Stimulated activated naive B cell treated with anti-CD40 and anti-IgM and Interleukin-4, amounts not matched to agents 10 μg/mL and 1 μg/mL and 100 μg/mL, for 72 hours (primary cell): ENCODE data around the gene C19orf44.
"Not testable (repeated sequence)": the region's sequence is repeated elsewhere in the genome, so short reads cannot be mapped to it uniquely, and the experiment has no call there.

ENCODE experiments used
- ATAC-seq, 2 donors: fragments of 150-1000 bp; cut with Tn5 transposase; replicated peaks; 2 replicates each; pipeline ENCODE4 v1.10.0; 2021; ENCODE audit warnings: moderate library complexity in 1 of 2
- DNase-seq: peaks from one replicate; pipeline ENCODE4 v3.0.0; 2021
- H3K27ac Mint-ChIP-seq: one replicate; pipeline ENCODE4 v1.8.0; 2022; ENCODE audit warnings: mild to moderate bottlenecking, mixed read lengths
- H3K27me3 Mint-ChIP-seq, 2 donors: one replicate each; pipeline ENCODE4 v1.8.0; 2022; ENCODE audit warnings: mixed read lengths in 2 of 2
- H3K36me3 Mint-ChIP-seq, 2 donors: one replicate each; pipeline ENCODE4 v1.8.0; 2022; ENCODE audit warnings: mixed read lengths in 2 of 2, mild to moderate bottlenecking in 1 of 2
- H3K4me1 Mint-ChIP-seq, 2 donors: one replicate each; pipeline ENCODE4 v1.8.0; 2022; ENCODE audit warnings: mixed read lengths in 2 of 2, mild to moderate bottlenecking in 1 of 2
- H3K4me3 Mint-ChIP-seq, 2 donors: one replicate each; pipeline ENCODE4 v1.8.0; 2022; ENCODE audit warnings: mild to moderate bottlenecking in 2 of 2, mixed read lengths in 2 of 2, moderate library complexity in 1 of 2
- H3K9me3 Mint-ChIP-seq, 2 donors: one replicate each; pipeline ENCODE4 v1.8.0; 2022; ENCODE audit warnings: mixed read lengths in 2 of 2, mild to moderate bottlenecking in 1 of 2

C19orf44 gene

DNA sequence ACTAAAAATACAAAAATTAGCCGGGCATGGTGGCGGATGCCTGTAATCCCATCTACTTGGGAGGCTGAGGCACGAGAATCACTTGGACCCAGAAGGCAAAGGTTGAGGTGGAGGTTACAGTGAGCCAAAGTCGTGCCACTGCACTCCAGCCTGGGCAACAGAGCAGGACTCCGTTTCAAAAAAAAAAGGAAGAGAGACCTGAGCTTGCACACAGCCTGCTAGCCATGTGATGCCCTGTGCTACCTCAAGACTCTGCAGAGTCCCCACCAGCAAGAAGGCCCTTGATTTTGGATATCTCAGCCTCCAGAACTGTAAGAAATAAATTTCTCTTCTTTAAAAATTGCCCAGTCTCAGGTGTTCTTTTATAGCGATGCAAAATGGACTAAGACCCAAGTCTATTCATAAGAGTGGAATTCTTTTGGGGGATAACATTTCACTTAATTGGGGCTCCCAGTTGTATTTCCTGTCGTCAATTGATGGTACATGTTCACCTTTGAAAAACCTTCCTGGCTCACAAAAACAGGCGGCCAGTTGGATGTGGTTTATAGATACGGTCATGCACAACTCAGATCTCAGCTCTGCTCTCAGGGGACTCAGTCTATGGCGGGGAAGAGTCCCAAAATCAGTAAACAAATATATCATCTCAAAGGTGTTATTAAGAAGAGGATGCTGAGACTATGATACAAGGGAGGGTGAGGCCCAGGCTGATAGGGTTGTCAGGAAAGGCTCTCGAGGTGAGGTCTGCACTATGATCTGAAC lies 48.5 kb downstream of the C19orf44 start:
- Mint-ChIP-seq H3K36me3 (peaks cover 19 to 23% of the 10 kb centered on the region in 2 donors), H3K4me1 (peaks cover 20 to 56% of the 10 kb centered on the region in 2 donors), H3K9me3 (no peaks in the 10 kb centered on the region), H3K27ac (peak overlapping the region; percentile 81), H3K4me3 (peak overlapping the region; percentile 9 to 60), H3K27me3 (no peaks in the 10 kb centered on the region)
- ATAC-seq (peak; percentile 31 to 36), DNase-seq (no peak)

DNA sequence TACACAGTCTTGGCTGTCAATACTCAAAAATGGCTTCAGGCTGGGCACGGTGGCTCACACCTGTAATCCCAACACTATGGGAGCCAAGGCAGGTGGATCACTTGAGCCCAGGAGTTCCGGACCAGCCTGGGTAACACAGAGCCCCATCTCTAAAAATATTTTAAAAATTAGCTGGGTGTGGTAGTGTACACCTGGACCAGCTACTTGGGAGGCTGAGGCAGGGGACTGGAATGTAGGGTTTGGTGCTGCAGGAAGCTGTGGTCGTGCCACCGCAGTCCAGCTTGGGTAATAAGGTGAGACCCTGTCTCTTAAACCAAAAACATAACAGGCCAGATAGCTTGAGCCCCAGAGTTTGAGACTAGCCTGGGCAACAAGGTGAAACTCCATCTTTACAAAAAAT lies 52.8 kb downstream of the C19orf44 start:
- ATAC-seq, result no peak
- H3K36me3 Mint-ChIP-seq, result peaks cover 28 to 29% of the 10 kb centered on the region in 2 donors

DNA sequence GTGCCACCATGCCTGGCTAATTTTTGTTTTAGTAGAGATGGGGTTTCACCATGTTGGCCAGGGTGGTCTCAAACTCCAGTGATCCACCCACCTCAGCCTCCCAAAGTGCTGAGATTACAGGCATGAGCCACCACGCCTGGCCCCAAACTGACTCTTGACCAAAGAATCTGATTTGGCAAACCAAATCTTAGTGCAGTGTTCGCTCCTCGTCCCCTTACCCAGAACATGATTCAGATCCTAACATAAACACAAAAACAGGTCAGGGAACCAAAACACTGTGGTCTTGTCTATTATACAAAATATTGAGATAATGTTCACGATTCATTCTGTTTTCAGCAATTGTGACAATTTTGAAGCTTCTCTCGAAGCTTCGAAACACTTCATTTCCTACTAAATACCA lies 55.7 kb downstream of the C19orf44 start:
- H3K4me3 Mint-ChIP-seq, DNase-seq, ATAC-seq, H3K27ac Mint-ChIP-seq, H3K27me3 Mint-ChIP-seq, H3K9me3 Mint-ChIP-seq: not testable (repeated sequence)
- H3K4me1 Mint-ChIP-seq, result peaks cover 4 to 15% of the 10 kb centered on the region in 2 donors
- H3K36me3 Mint-ChIP-seq, result peaks cover 42 to 46% of the 10 kb centered on the region in 2 donors

More for the DNA sequence above, 52.8 kb downstream of the C19orf44 start:
- peak overlapping the region; percentile 42 for H3K27ac Mint-ChIP-seq
- no peaks in the 10 kb centered on the region for H3K27me3 Mint-ChIP-seq
- no peak for DNase-seq
- no peak overlapping the region for H3K4me3 Mint-ChIP-seq
- H3K4me1 Mint-ChIP-seq, result peaks cover 14 to 34% of the 10 kb centered on the region in 2 donors
- H3K9me3 Mint-ChIP-seq, result no peaks in the 10 kb centered on the region

DNA sequence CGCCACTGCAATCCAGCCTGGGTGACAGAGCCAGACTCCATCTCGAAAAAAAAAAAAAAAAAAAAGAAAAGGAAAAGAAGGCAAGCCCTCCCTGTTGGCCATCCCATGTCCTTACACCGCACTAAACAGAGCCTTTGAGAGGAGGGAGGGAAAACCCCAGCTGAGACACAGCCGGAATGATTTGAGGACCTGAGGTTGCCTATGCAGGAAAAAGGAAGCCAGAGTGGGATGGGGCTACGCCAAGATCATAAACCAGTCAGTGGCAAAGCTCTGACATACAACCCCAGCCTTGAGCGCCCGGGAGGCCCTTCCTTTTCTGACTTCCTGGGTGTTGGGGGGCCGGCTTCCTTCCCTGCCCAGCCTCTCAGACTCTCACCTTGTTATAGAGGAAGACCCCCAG lies 58.6 kb downstream of the C19orf44 start:
- DNase-seq (no peak), ATAC-seq (no peak)
- Mint-ChIP-seq H3K36me3 (peaks cover 49 to 59% of the 10 kb centered on the region in 2 donors), H3K4me1 (peaks cover 4 to 10% of the 10 kb centered on the region in 2 donors), H3K9me3 (no peaks in the 10 kb centered on the region), H3K27me3 (no peaks in the 10 kb centered on the region), H3K4me3 (no peak overlapping the region), H3K27ac (peak overlapping the region; percentile 56)

DNA sequence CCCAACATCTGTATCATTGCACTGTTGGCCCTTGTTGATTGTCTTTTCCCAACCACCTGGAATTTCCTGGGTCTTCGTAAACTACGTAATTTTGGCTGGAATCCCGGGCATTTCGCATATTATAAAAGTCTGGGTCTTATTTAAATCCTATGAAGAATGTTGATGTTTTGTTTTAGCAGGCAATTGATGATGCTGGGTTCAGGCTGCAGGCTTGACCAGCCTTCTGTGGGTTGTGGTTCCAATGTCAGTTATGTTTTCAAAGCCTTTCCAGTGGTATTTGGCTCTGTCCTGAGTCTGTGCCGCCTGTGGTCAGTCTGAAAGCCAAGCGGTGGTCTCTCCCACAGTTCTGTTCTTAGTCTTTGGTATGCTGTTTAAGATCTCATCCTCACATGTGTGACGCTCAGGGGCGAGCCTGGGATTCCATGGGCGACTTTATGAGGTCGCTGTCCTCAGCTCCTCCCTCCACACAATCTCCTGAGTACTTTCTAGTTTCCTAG lies 63.6 kb downstream of the C19orf44 start:
- H3K4me1 Mint-ChIP-seq, result peaks cover 2 to 4% of the 10 kb centered on the region in 2 donors
- H3K4me3 Mint-ChIP-seq, result no peak overlapping the region
- ATAC-seq (no peak), DNase-seq (no peak)
- peaks cover 56 to 68% of the 10 kb centered on the region in 2 donors for H3K36me3 Mint-ChIP-seq
- no peaks in the 10 kb centered on the region for H3K27me3 Mint-ChIP-seq
- H3K9me3 Mint-ChIP-seq, result no peaks in the 10 kb centered on the region
- peak overlapping the region; percentile 33 for H3K27ac Mint-ChIP-seq

DNA sequence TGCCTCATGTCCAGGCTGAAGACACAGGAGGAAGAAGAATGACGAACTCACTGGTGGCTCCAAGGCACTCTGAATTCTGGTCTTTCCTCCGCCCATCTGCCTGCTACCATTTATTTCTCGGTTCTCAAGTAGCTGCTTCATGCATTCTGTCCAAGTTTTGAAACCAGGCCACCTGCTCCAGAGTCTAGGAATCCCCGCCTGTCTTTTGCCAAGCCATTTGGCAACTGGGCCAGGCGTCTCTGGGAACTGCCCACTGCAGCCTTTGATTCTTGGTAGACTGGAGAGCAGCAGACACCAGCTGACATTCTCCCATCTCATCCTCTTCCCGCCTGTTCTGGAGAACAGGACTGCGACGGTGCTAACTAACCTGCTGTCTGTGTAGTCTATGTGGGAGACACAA lies 65.2 kb downstream of the C19orf44 start:
- Mint-ChIP-seq H3K9me3 (no peaks in the 10 kb centered on the region), H3K27me3 (no peaks in the 10 kb centered on the region), H3K4me1 (peaks cover 3 to 5% of the 10 kb centered on the region in 2 donors), H3K4me3 (no peak overlapping the region), H3K36me3 (peaks cover 52 to 65% of the 10 kb centered on the region in 2 donors), H3K27ac (no peak overlapping the region)
- DNase-seq, result no peak
- no peak for ATAC-seq

DNA sequence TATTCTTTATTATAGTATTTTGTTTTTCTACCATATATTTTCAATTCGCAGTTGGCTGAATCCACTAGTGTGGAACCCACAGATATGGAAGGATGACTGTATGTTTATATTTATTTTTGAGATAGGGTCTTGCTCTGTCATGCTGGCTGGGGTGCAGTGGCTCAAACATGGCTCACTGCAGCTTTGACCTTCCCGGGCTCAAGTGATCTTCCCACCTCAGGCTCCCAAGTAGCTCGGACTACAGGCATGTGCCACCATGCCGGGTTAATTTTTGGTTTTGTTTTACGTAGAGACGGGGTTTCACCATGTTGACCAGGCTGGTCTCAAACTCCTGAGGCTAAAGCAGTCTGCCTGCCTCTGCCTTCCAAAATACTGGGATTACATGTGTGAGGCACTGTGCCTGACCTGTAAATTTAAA lies 66.4 kb downstream of the C19orf44 start:
- no peak overlapping the region for H3K4me3 Mint-ChIP-seq
- H3K27me3 Mint-ChIP-seq, result no peaks in the 10 kb centered on the region
- no peaks in the 10 kb centered on the region for H3K9me3 Mint-ChIP-seq
- H3K36me3 Mint-ChIP-seq, result peaks cover 56 to 63% of the 10 kb centered on the region in 2 donors
- H3K27ac Mint-ChIP-seq, result no peak overlapping the region
- H3K4me1 Mint-ChIP-seq, result peaks cover 6 to 8% of the 10 kb centered on the region in 2 donors
- no peak for ATAC-seq
- DNase-seq, result no peak

DNA sequence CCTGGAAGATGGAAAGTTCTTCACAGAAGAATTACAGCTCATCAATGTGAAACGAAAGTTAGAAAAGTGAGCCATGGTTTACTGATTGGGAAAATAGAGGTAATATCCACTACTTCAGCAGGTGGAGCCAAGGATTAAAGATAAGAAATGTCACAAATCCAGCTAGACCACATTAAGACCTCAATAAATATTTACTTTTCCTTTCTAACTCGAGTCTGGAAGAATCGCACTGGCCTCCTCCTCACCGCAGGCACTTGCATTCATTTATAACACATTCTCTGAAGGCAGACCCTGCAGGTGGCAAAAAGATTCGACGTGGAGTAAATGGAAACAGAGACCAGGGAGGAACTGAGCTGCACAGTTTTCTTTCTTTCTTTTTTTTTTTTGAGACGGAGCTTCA lies 68.6 kb downstream of the C19orf44 start:
- no peaks in the 10 kb centered on the region for H3K27me3 Mint-ChIP-seq
- H3K27ac Mint-ChIP-seq, result no peak overlapping the region
- H3K9me3 Mint-ChIP-seq, result no peaks in the 10 kb centered on the region
- peaks cover 60 to 68% of the 10 kb centered on the region in 2 donors for H3K36me3 Mint-ChIP-seq
- ATAC-seq (no peak), DNase-seq (no peak)
- peaks cover 6 to 16% of the 10 kb centered on the region in 2 donors for H3K4me1 Mint-ChIP-seq
- no peak overlapping the region for H3K4me3 Mint-ChIP-seq

DNA sequence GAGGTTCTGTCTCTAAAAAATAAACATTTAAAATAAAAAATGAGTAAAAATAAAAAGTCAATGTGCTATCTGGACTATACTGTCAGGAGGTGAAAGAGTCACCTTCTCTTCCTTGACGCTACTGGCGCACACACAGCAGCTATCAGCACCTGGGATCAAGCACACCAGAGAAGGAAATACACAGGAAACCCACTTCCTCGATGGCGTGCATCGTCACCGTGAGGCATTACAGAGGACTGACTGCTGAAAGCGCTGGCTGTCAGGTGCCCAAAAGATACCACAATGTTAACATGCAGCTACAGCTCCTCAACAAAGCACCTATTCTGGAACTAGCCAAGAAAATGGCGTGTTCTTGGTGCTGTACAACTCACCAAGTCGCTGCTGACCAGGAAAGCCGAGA lies 70.0 kb downstream of the C19orf44 start:
- H3K4me1 Mint-ChIP-seq, result peaks cover 9 to 24% of the 10 kb centered on the region in 2 donors
- DNase-seq, result no peak
- H3K36me3 Mint-ChIP-seq, result peaks cover 54 to 61% of the 10 kb centered on the region in 2 donors
- H3K9me3 Mint-ChIP-seq, result no peaks in the 10 kb centered on the region
- peak overlapping the region; percentile 95 for H3K27ac Mint-ChIP-seq
- peak overlapping the region in 1 of 2 donors; percentile 41 for H3K4me3 Mint-ChIP-seq
- peak; percentile 54 to 69 for ATAC-seq
- H3K27me3 Mint-ChIP-seq, result no peaks in the 10 kb centered on the region

DNA sequence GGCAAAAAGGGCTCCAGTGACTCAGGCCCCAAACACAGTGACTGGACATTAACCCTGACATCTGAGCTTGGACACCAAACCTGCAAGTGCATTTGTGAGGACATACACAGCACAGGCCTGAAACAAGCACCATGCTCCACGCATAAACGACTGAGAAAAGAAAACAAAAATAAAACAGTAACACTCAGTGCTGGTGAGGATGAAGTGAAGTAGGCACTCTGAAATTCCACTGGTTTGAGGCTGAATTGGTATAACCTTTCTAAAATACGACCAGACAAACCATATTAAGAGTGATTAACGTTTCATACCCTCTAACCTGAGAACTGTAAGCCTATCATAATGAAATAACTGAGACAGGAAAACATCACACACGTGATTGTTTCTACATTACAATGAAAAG lies 70.5 kb downstream of the C19orf44 start:
- Mint-ChIP-seq H3K36me3 (peaks cover 50 to 60% of the 10 kb centered on the region in 2 donors), H3K4me3 (no peak overlapping the region), H3K27me3 (no peaks in the 10 kb centered on the region), H3K4me1 (peaks cover 13 to 30% of the 10 kb centered on the region in 2 donors), H3K27ac (peak overlapping the region; percentile 95), H3K9me3 (no peaks in the 10 kb centered on the region)
- no peak for DNase-seq
- no peak for ATAC-seq

DNA sequence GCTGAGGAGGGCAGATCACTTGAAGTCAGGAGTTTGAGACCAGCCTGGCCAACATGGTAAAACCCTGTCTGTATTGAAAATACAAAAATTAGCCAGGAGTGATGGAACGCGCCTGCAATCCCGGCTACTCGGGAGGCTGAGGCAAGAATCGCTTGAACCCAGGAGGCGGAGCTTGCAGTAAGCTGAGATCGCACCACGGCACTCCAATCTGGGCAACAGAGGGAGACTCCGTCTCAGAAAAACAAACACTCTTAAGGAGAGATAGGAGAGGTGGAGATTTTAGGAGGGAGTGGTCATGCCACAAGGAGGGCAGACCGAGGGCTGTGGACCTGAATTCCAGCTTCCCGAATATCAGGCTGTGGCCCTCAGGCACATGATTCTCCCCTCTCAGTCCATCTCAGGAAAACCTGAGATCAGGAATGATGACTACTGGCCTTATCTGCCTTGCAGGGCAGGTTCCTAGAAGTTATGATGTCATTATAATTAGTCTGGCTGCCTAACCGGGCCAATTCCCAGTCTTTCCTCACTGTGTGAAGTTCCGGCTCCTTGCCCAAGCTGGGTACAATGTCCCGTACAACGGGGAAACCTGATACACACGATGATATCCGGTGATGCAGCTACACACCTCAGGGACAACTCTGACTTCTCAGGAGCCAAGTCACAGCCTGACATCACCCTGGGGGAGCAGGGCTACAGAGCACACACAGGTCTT lies 73.6 kb downstream of the C19orf44 start:
- Mint-ChIP-seq H3K27me3 (no peaks in the 10 kb centered on the region), H3K9me3 (no peaks in the 10 kb centered on the region), H3K36me3 (peaks cover 38 to 57% of the 10 kb centered on the region in 2 donors), H3K27ac (no peak overlapping the region), H3K4me3 (no peak overlapping the region), H3K4me1 (peaks cover 30 to 54% of the 10 kb centered on the region in 2 donors)
- ATAC-seq (no peak), DNase-seq (no peak)
